Measurements from ENCODE around the gene CENPO.

Gene CENPO

DNA sequence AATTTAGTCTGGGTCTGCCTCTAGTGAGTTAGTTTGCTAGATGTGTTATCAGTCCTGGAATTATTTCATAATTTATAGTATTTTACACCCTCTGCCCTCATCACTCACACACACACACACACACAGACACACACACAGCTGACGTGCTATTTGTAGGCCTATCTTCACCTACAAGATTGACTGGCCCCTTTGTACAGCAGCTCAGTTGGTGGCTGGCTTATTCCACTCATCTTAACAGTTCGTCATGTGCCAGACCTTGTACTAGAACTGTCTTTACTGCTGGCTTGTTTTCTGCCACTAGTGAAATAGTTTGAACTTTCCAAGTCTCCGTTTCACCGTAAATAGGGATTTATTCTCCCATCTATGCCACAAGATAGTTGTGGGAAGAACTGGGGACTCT is 21.3 kb downstream of the CENPO start:
- in situ Hi-C loops (cut with MboI; ENCODE audit: low sequenced_read_pairs, unreplicated experiment): loop anchor here (10.0 kb wide), 1 partner anchor 400 kb away; no protein-coding TSS in a partner anchor
- TF ChIP-seq, protein P1, sequence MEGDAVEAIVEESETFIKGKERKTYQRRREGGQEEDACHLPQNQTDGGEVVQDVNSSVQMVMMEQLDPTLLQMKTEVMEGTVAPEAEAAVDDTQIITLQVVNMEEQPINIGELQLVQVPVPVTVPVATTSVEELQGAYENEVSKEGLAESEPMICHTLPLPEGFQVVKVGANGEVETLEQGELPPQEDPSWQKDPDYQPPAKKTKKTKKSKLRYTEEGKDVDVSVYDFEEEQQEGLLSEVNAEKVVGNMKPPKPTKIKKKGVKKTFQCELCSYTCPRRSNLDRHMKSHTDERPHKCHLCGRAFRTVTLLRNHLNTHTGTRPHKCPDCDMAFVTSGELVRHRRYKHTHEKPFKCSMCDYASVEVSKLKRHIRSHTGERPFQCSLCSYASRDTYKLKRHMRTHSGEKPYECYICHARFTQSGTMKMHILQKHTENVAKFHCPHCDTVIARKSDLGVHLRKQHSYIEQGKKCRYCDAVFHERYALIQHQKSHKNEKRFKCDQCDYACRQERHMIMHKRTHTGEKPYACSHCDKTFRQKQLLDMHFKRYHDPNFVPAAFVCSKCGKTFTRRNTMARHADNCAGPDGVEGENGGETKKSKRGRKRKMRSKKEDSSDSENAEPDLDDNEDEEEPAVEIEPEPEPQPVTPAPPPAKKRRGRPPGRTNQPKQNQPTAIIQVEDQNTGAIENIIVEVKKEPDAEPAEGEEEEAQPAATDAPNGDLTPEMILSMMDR (IDR thresholded peaks at IDR 0.05; ENCODE audit: borderline replicate concordance, control extremely low read depth, extremely low read depth, insufficient read depth, missing control alignments): no peak
- DNase-seq (ENCODE audit: low spot score): no peak

DNA sequence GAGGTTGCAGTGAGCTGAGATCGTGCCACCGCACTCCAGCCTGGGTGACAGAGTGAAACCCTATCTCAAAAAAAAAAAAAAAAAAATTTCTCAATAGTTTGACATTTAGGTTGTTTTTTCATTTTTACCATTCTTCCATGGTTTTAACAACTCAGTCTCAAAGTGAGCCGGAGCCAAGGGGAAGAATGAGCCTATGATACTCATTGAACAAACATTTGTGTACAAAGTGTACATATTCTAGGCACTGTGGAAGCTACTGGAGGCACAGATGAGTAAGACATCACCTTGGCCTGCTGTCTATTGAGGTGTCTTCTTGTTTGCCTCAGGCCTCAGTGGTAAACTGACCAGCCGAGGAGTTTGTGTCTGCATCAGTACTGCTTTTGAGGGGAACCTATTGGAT is 21.9 kb downstream of the CENPO start:
- no peak for DNase-seq (ENCODE audit: low spot score)
- TF ChIP-seq, protein P1 (IDR thresholded peaks at IDR 0.05; ENCODE audit: borderline replicate concordance, control extremely low read depth, extremely low read depth, insufficient read depth, missing control alignments): no peak
- in situ Hi-C loops (cut with MboI; ENCODE audit: low sequenced_read_pairs, unreplicated experiment): loop anchor here (10.0 kb wide), 1 partner anchor 400 kb away; no protein-coding TSS in a partner anchor

DNA sequence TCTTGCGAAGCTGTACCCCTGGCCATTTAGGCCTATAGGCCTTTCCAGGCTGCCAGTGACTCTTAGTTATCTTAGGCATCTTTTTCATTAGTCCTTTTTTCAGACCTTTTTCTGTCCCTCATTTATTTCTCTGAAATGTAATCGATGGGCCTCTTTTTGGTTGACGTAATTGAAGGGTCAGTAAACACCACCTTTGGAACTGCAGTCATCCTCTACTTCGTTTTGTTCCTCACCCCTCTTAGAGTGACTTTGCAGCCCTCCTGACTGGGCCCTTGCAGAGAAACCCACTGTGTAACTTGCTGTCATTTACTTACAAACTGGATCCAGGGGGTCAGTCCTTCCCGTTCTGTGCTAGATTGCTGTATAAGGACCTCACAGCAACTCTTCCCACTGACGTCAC is 23.2 kb downstream of the CENPO start:
- in situ Hi-C loops (cut with MboI; ENCODE audit: low sequenced_read_pairs, unreplicated experiment): loop anchor here (10.0 kb wide), 1 partner anchor 402 kb away; no protein-coding TSS in a partner anchor
- TF ChIP-seq, protein P1 (IDR thresholded peaks at IDR 0.05; ENCODE audit: borderline replicate concordance, control extremely low read depth, extremely low read depth, insufficient read depth, missing control alignments): no peak
- no peak for DNase-seq (ENCODE audit: low spot score)

DNA sequence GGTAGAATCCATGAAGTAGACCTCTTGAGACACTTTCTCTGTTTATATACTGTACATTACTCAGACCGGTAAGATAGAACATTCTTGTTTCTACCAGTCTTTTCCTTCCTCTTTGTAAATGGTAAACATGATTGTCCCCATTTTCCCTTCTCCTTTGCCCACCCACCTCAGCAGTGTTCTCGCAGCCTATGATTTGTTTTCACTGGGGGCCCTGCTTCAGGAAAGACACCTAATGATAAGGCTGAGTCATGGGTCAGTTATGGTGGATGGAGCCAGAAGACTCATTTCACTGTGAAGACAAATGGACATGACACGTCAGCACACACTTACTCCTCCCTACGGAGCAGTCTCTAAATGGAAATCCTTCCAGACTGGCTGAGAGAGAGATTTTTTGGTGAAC is 23.7 kb downstream of the CENPO start:
- DNase-seq (ENCODE audit: low spot score): no peak
- in situ Hi-C loops (cut with MboI; ENCODE audit: low sequenced_read_pairs, unreplicated experiment): loop anchor here (10.0 kb wide), 1 partner anchor 402 kb away; no protein-coding TSS in a partner anchor

DNA sequence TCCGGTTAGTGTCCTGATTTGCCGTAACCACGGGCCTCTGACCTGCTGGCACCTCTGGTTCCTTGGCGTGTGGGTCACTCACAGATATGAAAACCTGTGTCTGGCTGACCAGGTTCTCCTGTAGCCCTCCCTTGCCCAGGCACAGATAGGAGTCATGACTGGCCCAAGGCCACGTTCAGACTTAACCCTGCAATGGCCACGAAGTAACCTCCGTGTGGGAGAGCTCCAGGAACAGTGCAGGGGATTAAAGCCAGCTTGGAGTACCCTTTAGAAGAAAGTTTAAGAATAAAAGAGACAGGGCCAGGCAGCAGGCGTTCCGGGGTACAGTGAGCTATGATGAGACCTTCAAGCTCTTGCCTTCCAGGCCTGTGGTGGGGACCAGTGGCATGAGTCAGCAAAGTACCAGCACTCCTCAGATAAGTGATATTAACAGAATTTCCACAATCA is 25.5 kb downstream of the CENPO start:
- in situ Hi-C loops (cut with MboI; ENCODE audit: low sequenced_read_pairs, unreplicated experiment): loop anchor here (10.0 kb wide), 1 partner anchor 404 kb away; no protein-coding TSS in a partner anchor
- TF ChIP-seq, protein P1 (IDR thresholded peaks at IDR 0.05; ENCODE audit: borderline replicate concordance, control extremely low read depth, extremely low read depth, insufficient read depth, missing control alignments): no peak
- no peak for DNase-seq (ENCODE audit: low spot score)

More for the DNA sequence above, 23.7 kb downstream of the CENPO start:
- TF ChIP-seq, protein P1 (IDR thresholded peaks at IDR 0.05; ENCODE audit: borderline replicate concordance, control extremely low read depth, extremely low read depth, insufficient read depth, missing control alignments): no peak

DNA sequence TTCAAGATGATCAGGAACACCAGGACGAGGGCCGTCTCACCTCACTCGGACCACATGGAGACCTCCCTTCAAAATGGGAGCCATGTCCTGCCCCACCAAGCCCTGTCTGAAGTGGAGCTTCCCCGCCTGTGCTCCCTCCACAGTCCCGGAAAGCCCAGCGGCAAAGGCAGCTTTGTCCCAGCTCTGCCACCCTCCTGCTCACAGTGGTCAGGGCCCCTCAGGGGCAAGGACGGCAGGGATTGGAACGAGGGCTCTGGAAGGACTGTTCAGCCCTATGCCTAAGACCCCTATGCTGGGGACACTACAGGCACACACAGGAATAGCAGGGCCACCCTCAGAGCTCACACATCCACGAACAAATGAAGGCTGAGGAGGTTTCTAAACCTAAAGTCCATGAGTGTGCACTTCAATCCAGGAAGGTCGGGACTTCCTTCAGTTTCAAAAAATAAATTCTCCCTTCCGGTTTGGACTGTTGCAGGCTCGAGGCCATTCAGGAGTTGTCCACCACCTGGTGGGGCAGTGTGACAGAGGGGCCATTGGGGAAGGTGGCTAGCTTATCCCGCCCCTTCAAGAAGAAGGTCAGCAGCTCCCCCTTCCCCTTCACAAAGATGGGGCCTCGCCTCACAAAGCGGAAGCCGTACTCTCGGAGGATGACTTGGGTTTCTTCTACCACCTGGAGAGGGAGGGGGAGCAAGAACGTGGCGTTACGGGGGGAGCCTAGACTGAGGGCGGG is 26.4 kb downstream of the CENPO start:
- TF ChIP-seq, protein P1 (IDR thresholded peaks at IDR 0.05; ENCODE audit: borderline replicate concordance, control extremely low read depth, extremely low read depth, insufficient read depth, missing control alignments): no peak
- no peak for DNase-seq (ENCODE audit: low spot score)
- in situ Hi-C loops (cut with MboI; ENCODE audit: low sequenced_read_pairs, unreplicated experiment): loop anchor here (10.0 kb wide), 2 partner anchors 205 to 405 kb away; no protein-coding TSS in a partner anchor
